ENCODE data around the gene ARHGAP6.
"Not testable (repeated sequence)": the region's sequence is repeated elsewhere in the genome, so short reads cannot be mapped to it uniquely, and the experiment has no call there.

ARHGAP6 gene

GRCh38 chrX:11367609-11368430, 297.9 kb downstream of the ARHGAP6 start:
- no peak overlapping the region for H3K4me3 ChIP-seq (ENCODE audit: low read depth, low read length)
- no peak for TF ChIP-seq CTCF (IDR thresholded peaks at IDR 0.05; ENCODE audit: low read depth, low read length)

GRCh38 chrX:11366998-11367595, 298.6 kb downstream of the ARHGAP6 start:
- no peak for TF ChIP-seq CTCF (IDR thresholded peaks at IDR 0.05; ENCODE audit: low read depth, low read length)
- no peak overlapping the region for H3K4me3 ChIP-seq (ENCODE audit: low read depth, low read length)

GRCh38 chrX:11365426-11365825, 300.3 kb downstream of the ARHGAP6 start:
- no peak for TF ChIP-seq CTCF (IDR thresholded peaks at IDR 0.05; ENCODE audit: low read depth, low read length)
- H3K4me3 ChIP-seq (ENCODE audit: low read depth, low read length) = no peak overlapping the region

- no peak overlapping the region for H3K4me3 ChIP-seq (ENCODE audit: low read depth, low read length)
- no peak for TF ChIP-seq CTCF (IDR thresholded peaks at IDR 0.05; ENCODE audit: low read depth, low read length)
Observed at GRCh38 chrX:11364835-11365234, 300.9 kb downstream of the ARHGAP6 start.

- not testable (repeated sequence) for H3K4me3 ChIP-seq (ENCODE audit: low read depth, low read length)
Observed at GRCh38 chrX:11363825-11364224, 301.9 kb downstream of the ARHGAP6 start.

- no peak for TF ChIP-seq CTCF (IDR thresholded peaks at IDR 0.05; ENCODE audit: low read depth, low read length)
- no peak overlapping the region for H3K4me3 ChIP-seq (ENCODE audit: low read depth, low read length)
Observed at GRCh38 chrX:11363069-11363594, 302.6 kb downstream of the ARHGAP6 start.

- H3K4me3 ChIP-seq (ENCODE audit: low read depth, low read length) = not testable (repeated sequence)
Observed at GRCh38 chrX:11361666-11362065, 304.1 kb downstream of the ARHGAP6 start.

GRCh38 chrX:11355944-11356343, 309.8 kb downstream of the ARHGAP6 start:
- H3K4me3 ChIP-seq (ENCODE audit: low read depth, low read length) = not testable (repeated sequence)
